GM18858 (cell line): ENCODE data around the gene REEP3.

ENCODE experiments used
- ATAC-seq: cut with Tn5 transposase; IDR thresholded peaks from one replicate; pipeline ENCODE4 v1.9.1; 2021; ENCODE audit not compliant: unreplicated experiment

The REEP3 gene

GRCh38 chr10:63584725-63585035, 63.5 kb downstream of the REEP3 start:
- ATAC-seq: no peak

- ATAC-seq: no peak
These were observed 63.8 kb downstream of the REEP3 start for GRCh38 chr10:63585041-63585440.

- no peak for ATAC-seq
These were observed 64.8 kb downstream of the REEP3 start for GRCh38 chr10:63586043-63586442.

DNA sequence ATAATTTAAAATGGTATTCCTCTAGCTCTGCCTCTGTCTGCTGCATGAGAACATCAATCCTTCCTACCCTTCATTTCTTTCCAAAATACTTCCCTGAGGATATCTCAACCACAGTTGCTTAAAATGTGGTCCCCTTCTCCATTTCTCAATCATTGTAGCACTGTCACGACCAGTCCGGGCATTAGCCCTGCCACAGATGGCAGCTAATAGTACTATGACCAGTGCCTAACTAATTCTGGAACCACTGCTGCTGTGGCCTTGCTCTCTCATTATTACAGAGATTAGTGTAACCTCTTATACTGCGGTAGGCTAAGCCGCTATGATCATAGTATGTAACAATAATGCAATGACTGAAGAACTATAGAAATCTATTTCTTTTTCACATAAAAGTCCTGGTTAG, 66.0 kb downstream of the REEP3 start:
- ATAC-seq: no peak

DNA sequence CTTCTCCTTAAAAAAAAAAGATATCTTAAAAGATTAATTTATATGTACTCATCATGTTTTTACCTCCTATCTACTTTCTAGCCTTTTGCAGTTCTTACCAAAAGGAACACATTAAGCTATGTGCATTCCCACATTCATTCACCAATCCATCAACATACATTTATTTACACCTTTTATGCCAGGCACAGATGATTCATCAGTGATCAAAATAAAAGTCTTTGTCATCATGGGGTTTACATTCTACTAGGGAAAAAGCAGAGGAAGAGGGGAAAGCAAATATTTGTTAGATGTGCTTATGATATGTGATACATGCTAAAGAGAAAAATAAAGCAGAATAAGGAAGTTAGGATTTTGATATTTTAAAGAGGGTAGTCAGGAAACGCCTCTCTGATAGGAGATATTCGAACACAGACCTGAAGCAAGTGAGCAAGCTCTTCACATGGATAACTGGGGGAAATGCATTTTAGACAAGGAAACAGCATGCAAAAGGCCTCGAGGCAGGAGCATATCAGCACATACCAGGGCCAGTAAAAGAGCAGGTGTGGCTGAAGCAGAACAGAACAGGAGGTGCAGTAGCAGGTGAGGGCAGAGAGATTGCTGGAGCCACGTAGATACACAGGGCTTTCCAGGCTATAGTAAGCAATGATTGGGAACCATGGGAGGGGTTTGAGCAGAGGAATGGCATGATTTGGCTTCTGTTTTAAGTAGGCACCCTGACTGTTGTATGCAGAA, 67.4 kb downstream of the REEP3 start:
- ATAC-seq: no peak

DNA sequence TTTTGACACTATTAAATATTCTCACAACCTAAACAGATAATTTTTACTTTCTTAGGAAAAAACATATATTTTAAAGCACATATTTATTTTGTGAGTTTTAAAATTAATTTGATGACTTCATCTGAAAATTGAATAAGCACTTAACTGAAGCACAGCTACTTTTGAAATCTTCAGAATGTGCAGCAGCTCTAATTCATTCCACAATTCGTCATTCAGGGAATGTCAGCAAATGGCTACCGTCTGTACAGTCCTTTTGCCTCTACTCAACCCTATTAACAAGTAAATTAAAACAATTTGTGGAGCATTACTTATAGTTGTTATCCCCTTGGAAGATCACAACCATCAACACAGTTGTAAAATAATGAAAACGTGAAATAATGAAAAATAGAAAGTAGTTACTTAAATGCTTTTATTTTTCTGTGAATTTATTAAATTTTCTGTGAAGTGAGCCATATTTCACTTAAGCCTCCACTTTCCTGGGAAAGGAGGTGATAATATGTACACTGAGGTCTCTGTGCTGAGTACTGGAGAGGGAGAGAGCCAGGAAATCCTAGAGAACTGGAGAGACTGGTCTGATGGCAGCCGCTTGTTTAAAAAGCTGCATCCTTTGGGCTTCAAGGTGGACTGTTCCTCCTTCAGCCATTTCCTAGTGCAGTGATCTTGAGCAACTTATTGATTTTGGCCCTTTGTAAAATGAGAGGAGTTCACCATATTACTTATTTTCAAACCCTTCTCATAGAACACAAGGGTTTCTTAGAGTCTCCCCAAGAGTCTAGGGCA, 70.6 kb downstream of the REEP3 start:
- ATAC-seq: no peak

DNA sequence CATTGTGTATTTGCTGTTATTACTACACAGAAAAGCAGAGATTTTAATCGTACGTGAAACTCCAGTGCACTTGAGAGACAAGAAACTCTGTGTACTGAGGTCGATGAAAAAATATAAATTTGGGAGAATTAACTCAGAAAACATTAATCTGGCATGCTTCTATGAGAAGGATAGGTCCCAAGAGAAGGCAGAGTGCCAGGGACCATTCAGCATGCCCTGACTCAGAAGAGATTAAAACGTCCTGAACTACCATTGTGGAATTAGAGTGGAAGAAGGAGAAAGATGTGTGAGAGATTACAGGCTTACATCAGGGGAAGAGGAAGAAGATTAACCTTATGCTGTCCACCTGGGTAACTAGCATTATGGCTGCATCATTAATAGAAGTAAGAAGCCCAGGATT, 72.4 kb downstream of the REEP3 start:
- ATAC-seq: no peak

GRCh38 chr10:63595072-63595471, 73.9 kb downstream of the REEP3 start:
- no peak for ATAC-seq

GRCh38 chr10:63596924-63597323, 75.7 kb downstream of the REEP3 start:
- no peak for ATAC-seq

GRCh38 chr10:63600540-63600939, 79.3 kb downstream of the REEP3 start:
- ATAC-seq: no peak

DNA sequence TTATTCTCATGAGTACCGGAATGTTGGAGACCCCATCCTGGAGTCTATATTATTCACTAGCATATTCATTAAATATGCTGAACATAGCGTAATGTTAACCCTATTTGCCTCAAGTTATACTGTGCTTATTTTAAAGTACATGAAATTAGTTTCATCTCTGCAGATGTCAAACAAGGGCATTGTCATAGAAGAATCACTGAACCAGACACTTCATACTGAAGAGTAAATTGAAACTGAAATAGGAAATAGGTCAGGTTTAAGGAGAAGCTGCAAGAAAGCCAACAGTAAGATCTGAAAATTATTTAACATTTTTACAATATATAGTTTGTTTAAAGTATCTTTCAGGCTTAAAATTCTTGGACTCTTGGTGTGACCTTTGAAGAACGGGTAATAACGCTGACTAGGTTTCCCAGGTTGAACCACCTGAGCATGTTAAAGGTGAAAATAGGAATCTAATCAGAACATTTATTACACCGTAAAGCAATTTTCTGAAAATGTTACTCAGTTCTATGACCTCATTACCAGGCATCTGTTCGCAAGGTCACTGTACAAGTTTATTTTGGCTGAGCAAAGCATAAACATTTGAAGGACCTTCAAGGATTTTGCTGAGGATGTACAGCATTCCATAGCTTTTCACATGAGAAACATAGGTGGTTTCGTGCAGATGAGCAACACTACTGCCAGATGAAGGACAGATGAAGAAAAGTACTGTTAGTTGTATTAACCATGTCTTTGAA, 82.7 kb downstream of the REEP3 start:
- ATAC-seq: peak; percentile 79

- ATAC-seq: no peak
These were observed 84.2 kb downstream of the REEP3 start for GRCh38 chr10:63605197-63605967.

DNA sequence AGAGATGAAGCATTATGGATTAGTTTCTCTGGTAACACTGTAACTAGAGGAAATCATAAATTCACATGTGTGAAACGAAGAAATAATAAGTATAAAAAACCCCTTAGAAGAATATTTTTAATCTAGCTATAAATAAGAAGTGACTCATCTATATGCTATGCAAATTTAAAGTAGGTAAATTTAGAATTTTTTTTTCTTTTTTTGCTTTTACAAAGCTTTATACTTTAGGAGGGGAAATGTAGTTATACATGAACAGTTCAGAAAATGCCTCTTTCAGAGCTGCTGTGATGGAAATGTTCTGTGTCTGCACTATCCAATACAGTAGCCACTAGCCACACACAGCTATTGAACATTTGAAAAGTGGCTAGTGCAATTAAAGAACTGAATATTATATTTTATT, 87.3 kb downstream of the REEP3 start:
- ATAC-seq: no peak

- ATAC-seq: no peak
These were observed 89.9 kb downstream of the REEP3 start for GRCh38 chr10:63611078-63611477.

DNA sequence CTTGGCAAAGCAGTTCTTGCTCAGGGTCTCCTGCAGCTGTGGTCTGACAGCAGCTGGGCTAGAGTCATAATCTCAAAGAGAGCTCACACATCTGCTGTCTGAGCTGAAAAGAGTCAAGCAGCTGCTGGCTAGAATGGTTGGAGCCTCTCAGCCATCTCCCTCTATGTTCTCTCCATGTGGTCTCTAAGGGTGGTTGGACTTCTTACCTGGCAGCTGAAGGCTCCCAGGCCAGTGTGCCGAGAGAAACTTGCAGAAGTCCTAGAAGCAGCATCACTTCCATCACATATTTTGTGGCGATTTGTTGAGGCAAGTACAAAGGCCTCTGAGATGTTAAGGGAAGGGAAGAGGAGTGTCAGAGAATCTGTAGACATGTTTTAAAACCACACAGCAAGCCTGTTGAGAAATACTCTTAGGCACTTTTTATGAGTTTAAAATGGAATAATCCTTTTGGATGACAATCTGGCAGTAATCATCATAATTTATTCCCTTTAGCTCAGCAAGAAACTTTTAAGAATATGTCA, 93.2 kb downstream of the REEP3 start:
- no peak for ATAC-seq

DNA sequence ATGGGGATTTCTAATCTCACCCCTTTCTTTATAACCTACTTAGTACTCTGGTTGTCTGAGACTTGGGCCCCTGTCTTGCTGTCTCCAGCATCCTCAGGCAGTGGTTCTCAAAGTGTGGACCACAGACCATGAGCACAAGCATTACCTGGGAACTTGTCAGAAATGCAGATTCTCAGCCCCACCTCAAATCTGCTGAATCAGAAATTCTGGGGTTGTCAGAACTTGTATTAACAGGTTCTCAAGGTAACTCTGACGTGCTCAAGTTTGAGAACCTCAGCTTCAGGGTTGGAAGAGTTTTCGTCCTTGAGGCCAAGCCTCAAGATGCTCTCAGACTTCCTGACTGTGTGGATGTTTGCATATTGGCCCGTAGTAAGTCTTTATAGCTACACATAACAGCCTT, 97.4 kb downstream of the REEP3 start:
- ATAC-seq: no peak

DNA sequence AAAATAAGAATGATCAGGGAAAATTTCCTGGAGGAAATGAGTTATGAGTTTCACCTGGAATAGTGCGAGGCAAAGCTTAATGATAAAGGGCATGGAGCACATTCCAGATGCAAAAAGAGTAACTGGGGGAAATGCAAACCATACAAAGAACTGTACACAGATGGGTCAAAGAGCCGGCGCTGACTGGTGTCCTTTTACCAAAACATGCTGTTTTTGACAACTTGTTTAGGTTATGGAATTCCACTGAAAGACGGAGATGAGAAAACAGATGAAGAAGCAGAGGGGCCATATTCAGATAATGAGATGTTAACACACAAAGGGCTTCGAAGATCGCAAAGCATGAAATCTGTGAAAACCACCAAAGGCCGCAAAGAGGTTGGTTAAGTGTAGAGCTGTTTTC, 98.2 kb downstream of the REEP3 start:
- no peak for ATAC-seq

DNA sequence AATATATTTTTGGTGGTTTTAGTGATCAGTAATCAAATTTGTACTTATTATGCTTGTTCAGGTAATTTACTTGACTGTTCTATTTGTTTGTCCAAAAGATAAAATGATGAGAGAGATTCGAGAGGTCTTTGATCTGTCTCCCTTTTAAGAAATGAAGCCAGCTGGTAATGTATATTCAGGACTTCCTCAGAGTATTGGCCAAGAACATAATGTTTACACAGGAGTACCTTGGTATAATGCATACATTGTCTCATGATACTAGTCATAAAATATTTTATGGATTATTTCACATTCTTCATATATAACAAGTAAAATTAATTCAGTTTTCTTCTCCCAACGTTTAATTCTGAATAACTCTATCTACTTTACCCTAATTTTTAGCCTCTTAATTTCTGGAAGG, 100.9 kb downstream of the REEP3 start:
- ATAC-seq: no peak

DNA sequence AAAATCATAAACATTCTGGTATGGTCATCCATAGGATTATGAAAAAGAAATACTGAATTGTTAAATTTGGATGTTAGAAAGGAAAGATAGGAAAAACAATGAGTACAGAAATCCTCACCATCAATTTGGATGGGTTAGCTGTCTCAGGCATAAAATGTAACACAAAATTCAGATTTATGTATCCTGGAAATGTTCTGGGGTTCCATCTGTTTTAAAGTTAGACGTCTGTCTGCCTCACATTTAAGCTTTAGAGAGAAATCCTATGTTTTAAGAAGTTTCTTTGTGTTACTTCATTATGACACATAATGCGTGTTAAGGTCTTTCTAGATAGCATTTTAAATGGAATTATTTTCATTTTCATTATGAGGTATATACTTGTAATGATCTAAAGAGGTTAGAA, 103.5 kb downstream of the REEP3 start:
- ATAC-seq: no peak

GRCh38 chr10:63627396-63627795, 106.2 kb downstream of the REEP3 start:
- no peak for ATAC-seq

- no peak for ATAC-seq
These were observed 106.7 kb downstream of the REEP3 start for GRCh38 chr10:63627881-63628296.
